C4-2B (cell line): ENCODE results near the gene CFAP410.

Source experiments
- H3K27ac ChIP-seq: fragments of 450-650 bp; 2 replicates; pipeline ENCODE4 v1.5.1; 2017
- CTCF ChIP-seq: fragments of 450-650 bp; conservative IDR thresholded peaks from 2 replicates; pipeline ENCODE4 v1.5.1; 2017; ENCODE audit warnings: mild to moderate bottlenecking
- ZFX ChIP-seq: fragments of 450-650 bp; IDR thresholded peaks from 2 replicates; pipeline ENCODE4 v1.6.1; 2017

The CFAP410 gene

DNA sequence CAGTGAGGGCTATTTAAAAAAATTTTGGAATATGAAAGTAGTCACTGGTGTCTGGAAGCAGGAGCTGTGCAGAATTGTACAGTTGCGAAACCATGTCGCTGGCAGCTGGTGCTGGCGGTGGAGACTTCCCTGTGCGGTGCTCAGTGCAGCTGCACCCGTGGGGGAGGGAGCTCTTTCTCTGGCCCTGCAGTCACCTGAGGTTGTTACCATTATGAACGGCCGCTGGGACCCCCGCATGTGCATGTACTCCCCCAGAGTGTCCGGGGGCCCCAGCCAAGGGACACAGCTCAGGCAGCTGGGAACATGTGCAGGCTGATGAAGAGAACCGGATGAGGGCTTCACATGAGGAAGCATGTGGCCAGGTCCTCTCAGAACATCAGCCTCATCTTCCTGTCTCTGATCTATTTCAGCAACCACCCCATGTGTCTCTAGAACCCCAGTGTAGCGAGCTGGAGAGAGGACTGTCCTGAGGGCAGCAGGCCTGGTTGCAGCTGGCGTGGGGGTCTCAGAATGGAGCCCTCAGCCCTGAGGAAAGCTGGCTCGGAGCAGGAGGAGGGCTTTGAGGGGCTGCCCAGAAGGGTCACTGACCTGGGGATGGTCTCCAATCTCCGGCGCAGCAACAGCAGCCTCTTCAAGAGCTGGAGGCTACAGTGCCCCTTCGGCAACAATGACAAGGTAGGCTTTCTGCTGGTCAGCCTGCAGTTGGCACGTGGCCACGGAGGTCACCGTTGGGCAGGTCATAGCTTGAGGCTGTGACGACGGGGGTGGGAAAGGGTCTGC lies 14.2 kb upstream of the CFAP410 start, which contains the start of gene TRPM2:
Gene TRPM2 (plus strand): TSS at position 431 of the 780 bp plus-strand sequence. CDS start 80 bp downstream, at position 511.
- TF ChIP-seq CTCF (no peak), ZFX (no peak)
- no peak within 1 kb of the TSS for H3K27ac ChIP-seq

DNA sequence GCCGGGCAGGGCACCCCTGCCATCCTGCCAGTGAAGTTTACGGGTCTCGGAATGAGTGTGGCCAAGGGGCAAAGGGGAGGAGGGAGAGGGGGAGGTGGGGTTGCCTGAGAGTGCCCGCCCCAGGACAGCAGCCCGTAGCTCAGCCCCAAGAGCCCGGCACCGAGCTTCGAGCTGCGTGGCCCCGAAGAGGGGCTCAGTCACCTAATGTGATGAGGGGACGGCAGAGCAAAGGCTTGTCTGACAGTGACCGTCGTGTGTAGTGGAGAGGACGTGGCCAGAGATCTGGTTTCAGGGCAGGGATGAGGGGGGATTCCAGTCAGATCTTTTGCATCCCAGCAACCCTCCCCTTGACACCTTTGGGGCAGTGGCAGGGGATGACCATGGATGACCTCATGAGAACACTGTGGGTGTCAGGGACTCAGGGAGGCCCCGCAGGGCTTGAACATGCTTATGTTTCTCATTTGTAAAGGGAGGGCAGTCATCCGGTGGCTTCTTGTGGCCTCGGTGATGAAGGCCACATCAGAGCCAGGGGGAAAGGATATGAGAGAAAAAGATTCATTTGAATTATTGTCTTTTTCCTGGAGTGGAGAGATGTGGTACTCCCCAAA lies 13.2 kb upstream of the CFAP410 start:
- no peak for TF ChIP-seq CTCF
- no peak for TF ChIP-seq ZFX
- no peak overlapping the region for H3K27ac ChIP-seq

DNA sequence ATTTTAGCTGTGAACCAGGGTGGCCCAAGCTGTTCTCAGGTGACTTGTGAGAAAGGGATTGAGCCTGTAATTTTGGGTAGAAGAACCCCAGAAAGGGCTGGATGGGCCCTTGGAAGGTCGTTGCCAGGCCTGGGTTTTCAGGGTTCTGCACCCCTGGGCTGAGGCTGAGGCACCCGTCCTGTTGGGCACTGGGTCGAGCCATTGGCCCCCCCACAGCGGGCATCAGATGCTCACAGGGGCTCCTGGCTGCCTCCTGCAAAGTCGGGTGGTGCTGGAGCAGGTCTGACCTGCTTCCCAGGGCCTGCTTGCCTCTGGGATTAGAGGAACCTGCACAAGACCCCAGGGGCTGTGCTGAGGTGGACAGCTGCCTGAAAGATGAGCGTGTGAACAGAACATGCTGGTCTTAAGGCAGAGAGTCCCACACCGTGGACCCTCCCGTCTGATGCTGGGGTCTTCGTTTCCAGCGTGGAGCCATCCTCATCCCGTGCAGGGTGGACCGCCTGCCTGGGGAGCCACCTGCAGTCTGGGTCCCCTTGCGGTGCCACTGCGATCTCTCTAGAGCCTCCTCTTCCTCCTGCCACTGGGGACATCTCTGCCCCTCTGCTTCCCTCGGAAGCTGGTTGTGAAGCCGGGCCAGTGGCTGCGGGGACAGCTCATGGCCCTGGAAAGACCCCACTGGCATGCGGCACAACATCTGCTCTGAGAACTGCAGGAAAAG lies 12.5 kb upstream of the CFAP410 start:
- no peak overlapping the region for H3K27ac ChIP-seq
- TF ChIP-seq CTCF (no peak), ZFX (no peak)

GRCh38 chr21:44350773-44351481 lies 11.7 kb upstream of the CFAP410 start:
- no peak overlapping the region for H3K27ac ChIP-seq
- no peak for TF ChIP-seq CTCF
- TF ChIP-seq ZFX, result no peak

DNA sequence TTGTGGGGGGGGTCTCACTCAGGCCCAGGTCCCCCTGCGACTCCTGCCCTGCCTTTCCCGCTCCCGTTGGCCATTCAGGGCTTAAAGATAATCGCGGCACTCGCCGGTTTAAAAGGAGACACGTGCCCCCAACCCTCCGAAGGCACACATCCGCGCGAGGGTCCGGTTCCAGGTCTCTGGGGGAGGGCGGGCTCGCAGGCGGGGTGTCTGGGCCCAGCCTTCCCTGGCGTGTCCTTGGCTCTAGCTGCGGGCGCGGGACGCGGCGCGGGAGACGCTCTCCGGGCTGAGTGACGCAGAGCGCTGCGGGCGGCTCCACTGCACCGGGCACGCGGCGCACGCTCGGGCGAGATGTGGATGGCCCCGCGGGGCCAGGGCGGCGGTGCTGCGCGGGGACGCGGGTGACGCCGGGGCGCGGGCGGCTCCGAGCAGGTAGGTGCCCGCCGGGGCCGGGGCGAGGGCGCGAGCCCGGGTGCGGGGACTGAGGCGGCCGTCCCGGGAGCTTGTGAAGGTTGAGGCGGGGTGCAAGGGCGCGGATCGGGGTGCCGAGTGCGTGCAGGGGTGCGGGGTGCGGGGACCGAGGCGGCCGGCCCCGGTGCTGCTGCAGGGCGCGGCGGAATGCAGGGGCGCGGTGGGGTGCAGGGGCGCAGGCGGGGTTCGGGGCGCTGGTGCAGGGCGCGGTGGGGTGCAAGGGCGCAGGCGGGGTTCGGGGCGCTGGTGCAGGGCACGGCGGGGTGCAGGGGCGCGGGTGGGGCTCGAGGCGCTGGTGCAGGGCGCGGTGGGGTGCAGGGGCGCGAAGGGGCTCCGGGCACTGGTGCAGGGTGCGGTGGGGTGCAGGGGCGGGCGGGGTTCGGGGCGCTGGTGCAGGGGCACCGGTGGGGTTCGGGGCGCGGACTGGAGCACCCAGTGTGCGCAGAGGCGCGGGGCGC lies 10.9 kb upstream of the CFAP410 start:
- TF ChIP-seq CTCF (no peak), ZFX (no peak)
- H3K27ac ChIP-seq, result no peak overlapping the region

DNA sequence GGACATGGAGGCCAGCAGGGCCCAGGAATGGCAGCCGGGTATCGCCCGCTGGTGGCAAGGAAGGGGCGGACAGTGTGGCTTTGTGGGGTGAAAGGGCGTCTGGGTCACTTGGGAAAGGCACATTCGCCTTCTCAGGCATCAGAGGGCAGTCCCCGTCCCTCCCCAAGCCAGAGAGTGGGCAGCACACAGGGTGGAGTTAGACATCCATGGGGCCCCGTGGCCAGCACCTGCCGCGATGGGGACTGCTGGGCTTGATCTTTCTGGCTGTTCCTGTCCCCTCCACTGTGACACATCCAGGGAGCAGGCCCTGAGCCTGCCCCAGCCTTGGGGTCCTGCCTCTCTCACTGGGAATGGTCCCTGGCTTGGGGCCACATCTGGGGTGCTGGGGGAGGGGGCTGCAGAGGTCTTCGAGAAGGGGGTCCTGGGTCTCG lies 10.2 kb upstream of the CFAP410 start:
- peak overlapping the region; percentile 61 for H3K27ac ChIP-seq
- TF ChIP-seq ZFX, result no peak
- no peak for TF ChIP-seq CTCF
